Fibroblast of skin of right biceps (primary cell): Measurements from ENCODE around the gene DMP1.
"Not testable (repeated sequence)": the region's sequence is repeated elsewhere in the genome, so short reads cannot be mapped to it uniquely, and the experiment has no call there.

Source experiments
- DNase-seq: peaks from one replicate; pipeline ENCODE4 v3.0.0-alpha.2; 2013

DMP1 gene

GRCh38 chr4:87688316-87688715 is 38.2 kb downstream of the DMP1 start:
- DNase-seq, result no peak

GRCh38 chr4:87690947-87691346 is 40.9 kb downstream of the DMP1 start:
- DNase-seq, result not testable (repeated sequence)

DNA sequence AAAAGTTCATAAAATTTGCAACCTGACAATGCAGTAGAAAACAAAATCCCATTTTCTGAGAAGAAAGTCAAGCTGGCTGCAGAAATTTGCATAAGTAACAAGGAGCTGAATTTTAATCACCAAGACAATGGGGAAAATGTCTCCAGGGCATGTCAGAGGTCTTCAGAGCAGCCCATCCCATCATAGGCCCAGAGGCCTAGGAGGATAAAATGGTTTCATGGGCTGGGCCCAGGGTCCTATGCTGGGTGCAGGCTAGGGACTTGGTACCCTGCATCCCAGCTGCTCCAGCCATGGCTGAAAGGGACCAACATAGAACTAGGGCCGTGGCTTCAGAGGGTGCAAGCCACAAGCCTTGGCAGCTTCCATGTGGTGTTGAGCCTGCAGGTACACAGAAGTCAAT is 42.0 kb downstream of the DMP1 start:
- not testable (repeated sequence) for DNase-seq

- DNase-seq, result no peak
Measured at GRCh38 chr4:87697272-87697671, 47.2 kb downstream of the DMP1 start.

DNA sequence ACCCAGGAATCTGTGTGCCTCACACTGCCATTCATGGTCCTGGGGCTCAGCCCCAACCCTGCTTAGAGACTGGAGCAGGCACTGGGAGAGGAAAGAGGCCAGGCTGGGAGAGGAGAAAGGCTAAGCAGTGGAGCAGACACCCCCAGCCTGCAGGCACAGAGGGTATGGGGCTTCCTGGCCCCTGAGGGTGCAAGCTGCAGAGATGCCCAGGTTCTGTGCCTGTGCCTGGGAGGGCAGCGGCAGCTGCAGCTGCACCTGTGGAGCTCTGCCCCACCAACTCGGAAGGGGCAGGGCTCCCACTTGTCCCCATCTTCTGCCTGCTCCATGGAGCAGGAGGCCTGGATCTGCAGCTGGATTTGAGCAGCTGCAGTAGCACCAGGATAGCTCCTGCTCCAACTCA is 47.9 kb downstream of the DMP1 start:
- DNase-seq, result no peak

DNA sequence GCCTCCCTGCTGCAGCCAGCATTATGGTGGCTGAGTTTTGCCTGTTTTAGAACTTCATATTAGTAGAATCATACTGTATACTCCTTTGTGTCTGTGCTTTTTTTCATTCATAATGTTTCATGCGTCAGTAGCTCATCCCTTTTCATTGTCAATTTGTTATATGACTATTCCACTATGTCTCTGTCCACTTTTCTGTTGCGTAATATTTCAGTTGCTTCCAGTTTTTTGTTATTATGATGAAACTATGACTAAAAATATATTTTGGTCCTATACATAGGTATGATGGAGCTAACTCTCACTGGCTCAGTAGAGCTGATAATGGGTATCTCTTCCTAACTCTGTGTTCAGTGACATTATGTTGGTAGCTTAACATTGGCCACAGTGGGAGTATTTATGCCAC is 48.3 kb downstream of the DMP1 start:
- no peak for DNase-seq

DNA sequence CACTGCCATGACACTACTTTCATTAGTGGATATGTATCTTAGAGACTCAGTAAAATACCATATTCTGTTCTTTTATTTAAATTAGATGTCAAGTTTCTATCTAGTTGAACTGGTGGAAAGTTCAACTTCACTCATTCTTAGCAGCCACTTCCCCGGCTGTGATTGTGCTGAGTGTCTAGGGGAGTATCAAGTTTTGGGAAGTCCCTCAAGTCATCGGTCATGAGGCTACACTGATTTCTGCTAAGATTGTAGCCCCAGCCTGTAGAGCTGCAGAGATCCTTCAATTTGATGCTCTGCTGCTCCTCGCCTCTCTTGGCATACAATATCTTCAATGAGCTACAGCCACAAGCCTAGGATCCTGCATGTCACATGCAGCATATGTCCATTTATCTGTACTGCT is 53.9 kb downstream of the DMP1 start:
- DNase-seq, result no peak

GRCh38 chr4:87707279-87707918 is 57.3 kb downstream of the DMP1 start:
- DNase-seq, result no peak
